Natural killer cell treated with Interleukin-12 subunit alpha and Interleukin-12 subunit beta and Interleukin-15 and Interleukin-18, amount 100 ng/mL, for 72 hours (primary cell): ENCODE results near the gene UBE2E3. TPM values are rescaled to one million over a fixed set of nuclear protein-coding genes. Genes with fewer than 3 reads are reported as not detected.

Source experiments
- ATAC-seq, 2 donors: fragments of 150-1000 bp; cut with Tn5 transposase in 1 of 2; sonication (Bioruptor Pico), chemical (Tn5 transposase) in 1 of 2; 2 replicates each; pipeline ENCODE4 v1.10.0; 2021
- DNase-seq: peaks from one replicate; pipeline ENCODE4 v3.0.0; 2022; ENCODE audit warnings: low spot score
- H3K27ac Mint-ChIP-seq, 2 donors: 1 replicate in 1 of 2; 2 replicates in 1 of 2; pipeline ENCODE4 v1.8.0; 2022; ENCODE audit warnings: mixed read lengths in 2 of 2, mild to moderate bottlenecking in 1 of 2, moderate library complexity in 1 of 2
- H3K27me3 Mint-ChIP-seq, 2 donors: 1 replicate in 1 of 2; 2 replicates in 1 of 2; pipeline ENCODE4 v1.8.0; 2022; ENCODE audit warnings: mixed read lengths in 2 of 2
- H3K36me3 Mint-ChIP-seq: one replicate; pipeline ENCODE4 v1.8.0; 2022; ENCODE audit warnings: mixed read lengths
- H3K4me1 Mint-ChIP-seq, 2 donors: 1 replicate in 1 of 2; 2 replicates in 1 of 2; pipeline ENCODE4 v1.8.0; 2022; ENCODE audit warnings: low read depth in 2 of 2, mixed read lengths in 2 of 2, mild to moderate bottlenecking in 1 of 2
- H3K4me3 Mint-ChIP-seq: one replicate; pipeline ENCODE4 v1.8.0; 2022; ENCODE audit warnings: mixed read lengths
- H3K9me3 Mint-ChIP-seq: 2 replicates; pipeline ENCODE4 v1.8.0; 2022; ENCODE audit warnings: mixed read lengths
- total RNA-seq, 2 donors: library from RNA; stranded (reverse); gene quantifications; one replicate each; pipeline ENCODE4 v1.2.3, GENCODE V29; 2022

The UBE2E3 gene
- total RNA-seq, 2 donors from 2014 or later: 36.5 to 39.1 TPM

- H3K36me3 Mint-ChIP-seq: peaks cover 22% of the 10 kb centered on the region
- no peaks in the 10 kb centered on the region for H3K9me3 Mint-ChIP-seq
- ATAC-seq: no peak
- no peak overlapping the region for H3K4me3 Mint-ChIP-seq
- H3K4me1 Mint-ChIP-seq: peaks cover 32 to 47% of the 10 kb centered on the region in 2 donors
- no peaks in the 10 kb centered on the region for H3K27me3 Mint-ChIP-seq
- DNase-seq: no peak
- H3K27ac Mint-ChIP-seq: no peak overlapping the region
These were observed 5.5 kb downstream of the UBE2E3 start for GRCh38 chr2:180985771-180986395.

GRCh38 chr2:180987146-180987545, 6.7 kb downstream of the UBE2E3 start:
- no peak for DNase-seq
- Mint-ChIP-seq H3K27me3 (no peaks in the 10 kb centered on the region), H3K4me3 (no peak overlapping the region), H3K4me1 (peaks cover 22 to 36% of the 10 kb centered on the region in 2 donors), H3K27ac (no peak overlapping the region), H3K36me3 (peaks cover 17% of the 10 kb centered on the region), H3K9me3 (no peaks in the 10 kb centered on the region)
- ATAC-seq: no peak

GRCh38 chr2:180990337-180990736, 9.9 kb downstream of the UBE2E3 start:
- ATAC-seq (no peak), DNase-seq (no peak)
- Mint-ChIP-seq H3K4me1 (peaks cover 12 to 18% of the 10 kb centered on the region in 2 donors), H3K9me3 (no peaks in the 10 kb centered on the region), H3K27me3 (no peaks in the 10 kb centered on the region), H3K27ac (peak overlapping the region in 1 of 2 donors; percentile 32), H3K4me3 (no peak overlapping the region), H3K36me3 (peaks cover 4% of the 10 kb centered on the region)

DNA sequence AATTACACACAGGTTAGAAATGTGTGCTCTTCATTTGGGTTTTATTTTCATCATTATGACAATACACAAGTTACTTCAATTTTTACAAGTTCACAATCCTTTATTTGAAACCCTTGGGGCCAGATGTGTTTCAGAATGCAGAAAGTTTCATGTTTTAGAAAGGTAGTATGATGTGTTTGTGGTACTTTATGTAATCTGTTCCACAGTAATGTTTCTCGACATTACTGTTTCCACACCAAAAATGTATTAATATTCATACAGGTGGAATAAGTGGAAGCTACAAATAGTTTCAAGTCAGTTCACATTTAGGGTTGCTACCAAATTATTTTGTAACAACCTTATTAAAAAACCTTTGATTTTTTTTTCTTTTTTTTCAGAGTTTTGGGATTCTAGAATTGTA, 10.4 kb downstream of the UBE2E3 start:
- DNase-seq (no peak), ATAC-seq (no peak)
- Mint-ChIP-seq H3K4me3 (no peak overlapping the region), H3K36me3 (peaks cover 4% of the 10 kb centered on the region), H3K9me3 (no peaks in the 10 kb centered on the region), H3K4me1 (peaks cover 17 to 19% of the 10 kb centered on the region in 2 donors), H3K27me3 (no peaks in the 10 kb centered on the region), H3K27ac (peak overlapping the region in 1 of 2 donors; percentile 32)

GRCh38 chr2:180991361-180991760, 11.0 kb downstream of the UBE2E3 start:
- Mint-ChIP-seq H3K4me3 (no peak overlapping the region), H3K4me1 (peaks cover 14 to 19% of the 10 kb centered on the region in 2 donors), H3K36me3 (peaks cover 4% of the 10 kb centered on the region), H3K27me3 (no peaks in the 10 kb centered on the region), H3K27ac (no peak overlapping the region), H3K9me3 (no peaks in the 10 kb centered on the region)
- DNase-seq: no peak
- ATAC-seq: no peak

- DNase-seq (no peak), ATAC-seq (no peak)
- no peaks in the 10 kb centered on the region for H3K9me3 Mint-ChIP-seq
- peaks cover 4% of the 10 kb centered on the region for H3K36me3 Mint-ChIP-seq
- no peak overlapping the region for H3K4me3 Mint-ChIP-seq
- H3K27ac Mint-ChIP-seq: no peak overlapping the region
- H3K27me3 Mint-ChIP-seq: no peaks in the 10 kb centered on the region
- peaks cover 16 to 21% of the 10 kb centered on the region in 2 donors for H3K4me1 Mint-ChIP-seq
These were observed 11.4 kb downstream of the UBE2E3 start for GRCh38 chr2:180991820-180992219.

DNA sequence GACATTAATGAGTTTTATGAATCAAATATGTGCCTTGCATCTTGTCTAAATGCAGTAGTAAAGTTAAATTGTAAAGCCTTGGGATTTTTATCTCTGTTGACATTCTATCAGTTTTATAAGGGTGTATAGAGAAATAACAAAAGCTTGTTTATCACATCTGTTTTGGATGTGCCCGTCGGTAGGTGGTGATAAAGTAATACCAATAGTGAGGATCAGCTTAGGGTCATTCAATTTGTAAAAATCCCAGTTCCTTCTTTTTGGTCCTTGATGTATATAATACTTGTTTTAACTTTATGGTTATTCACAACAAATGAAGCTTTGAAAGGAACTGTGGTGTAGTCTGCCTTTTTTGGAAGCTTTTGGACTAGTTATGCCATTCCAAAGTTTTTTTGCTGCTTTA, 12.6 kb downstream of the UBE2E3 start:
- DNase-seq (no peak), ATAC-seq (no peak)
- Mint-ChIP-seq H3K4me3 (no peak overlapping the region), H3K27ac (no peak overlapping the region), H3K36me3 (peaks cover 4% of the 10 kb centered on the region), H3K27me3 (no peaks in the 10 kb centered on the region), H3K9me3 (no peaks in the 10 kb centered on the region), H3K4me1 (peaks cover 24 to 30% of the 10 kb centered on the region in 2 donors)

GRCh38 chr2:180999274-180999964, 19.0 kb downstream of the UBE2E3 start:
- no peaks in the 10 kb centered on the region for H3K27me3 Mint-ChIP-seq
- no peak overlapping the region for H3K4me3 Mint-ChIP-seq
- H3K36me3 Mint-ChIP-seq: no peaks in the 10 kb centered on the region
- ATAC-seq (no peak), DNase-seq (no peak)
- no peaks in the 10 kb centered on the region for H3K9me3 Mint-ChIP-seq
- no peak overlapping the region for H3K27ac Mint-ChIP-seq
- H3K4me1 Mint-ChIP-seq: peaks cover 29 to 32% of the 10 kb centered on the region in 2 donors

GRCh38 chr2:181004647-181005325, 24.4 kb downstream of the UBE2E3 start:
- ATAC-seq (no peak), DNase-seq (no peak)
- Mint-ChIP-seq H3K36me3 (no peaks in the 10 kb centered on the region), H3K27me3 (no peaks in the 10 kb centered on the region), H3K4me3 (no peak overlapping the region), H3K27ac (no peak overlapping the region), H3K9me3 (no peaks in the 10 kb centered on the region), H3K4me1 (peaks cover 21 to 27% of the 10 kb centered on the region in 2 donors)

DNA sequence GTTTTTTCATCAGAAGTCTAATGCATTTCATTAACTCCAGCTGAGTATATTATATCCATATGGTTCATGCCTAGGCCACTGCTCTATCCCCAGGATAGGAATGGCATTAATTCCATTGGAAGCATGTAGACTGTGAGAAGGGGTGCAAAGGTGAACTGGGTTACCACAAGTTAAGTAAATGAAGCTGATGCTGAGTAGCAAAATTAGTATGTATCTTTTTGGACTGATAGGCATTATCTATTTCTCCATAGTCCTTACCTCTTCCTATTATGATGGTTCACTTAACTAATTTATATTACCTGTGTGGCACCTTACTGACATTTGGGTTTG, 24.9 kb downstream of the UBE2E3 start:
- H3K36me3 Mint-ChIP-seq: no peaks in the 10 kb centered on the region
- no peaks in the 10 kb centered on the region for H3K27me3 Mint-ChIP-seq
- peaks cover 21 to 27% of the 10 kb centered on the region in 2 donors for H3K4me1 Mint-ChIP-seq
- H3K4me3 Mint-ChIP-seq: no peak overlapping the region
- H3K9me3 Mint-ChIP-seq: no peaks in the 10 kb centered on the region
- ATAC-seq (no peak), DNase-seq (no peak)
- H3K27ac Mint-ChIP-seq: no peak overlapping the region

- no peaks in the 10 kb centered on the region for H3K9me3 Mint-ChIP-seq
- no peak overlapping the region for H3K27ac Mint-ChIP-seq
- peaks cover 21 to 26% of the 10 kb centered on the region in 2 donors for H3K4me1 Mint-ChIP-seq
- ATAC-seq (no peak), DNase-seq (no peak)
- H3K4me3 Mint-ChIP-seq: no peak overlapping the region
- no peaks in the 10 kb centered on the region for H3K27me3 Mint-ChIP-seq
- no peaks in the 10 kb centered on the region for H3K36me3 Mint-ChIP-seq
These were observed 25.4 kb downstream of the UBE2E3 start for GRCh38 chr2:181005809-181006208.

DNA sequence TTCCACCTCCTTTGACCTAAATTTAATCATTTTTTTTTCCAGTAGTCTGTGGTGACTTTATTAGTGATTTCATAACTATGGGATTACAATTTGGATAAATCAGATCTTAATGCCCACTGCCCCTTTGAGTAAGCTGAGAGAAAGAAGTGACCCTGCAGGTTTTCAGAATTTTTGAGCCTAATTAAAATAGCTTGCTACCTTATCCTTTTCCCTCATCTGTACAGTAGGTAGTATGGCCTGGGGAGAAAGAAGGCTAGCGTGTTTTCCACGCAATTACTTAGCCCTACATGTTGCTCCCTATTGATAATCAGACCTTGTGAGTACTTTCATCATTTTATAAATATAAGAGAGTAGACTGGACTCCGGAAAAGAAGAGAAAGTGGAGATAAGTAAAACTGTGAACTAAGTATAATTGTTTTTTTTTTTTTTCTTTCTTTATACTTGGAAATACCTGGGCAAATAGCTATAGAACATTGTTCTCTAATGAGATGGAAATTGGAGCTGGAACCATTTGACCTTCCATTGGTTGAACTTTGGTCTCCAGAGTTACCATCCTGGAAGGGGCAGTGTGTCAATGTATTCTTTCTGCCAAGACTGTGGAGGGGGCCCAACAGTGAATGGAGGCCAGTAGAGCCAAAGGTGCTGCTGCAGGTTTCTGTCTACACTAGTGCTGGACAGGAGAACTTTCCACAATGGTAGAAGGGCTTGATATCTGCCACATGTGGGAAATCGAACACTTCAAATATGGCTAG, 26.9 kb downstream of the UBE2E3 start:
- DNase-seq: no peak
- no peaks in the 10 kb centered on the region for H3K9me3 Mint-ChIP-seq
- H3K4me1 Mint-ChIP-seq: peaks cover 16 to 17% of the 10 kb centered on the region in 2 donors
- ATAC-seq: no peak
- H3K4me3 Mint-ChIP-seq: no peak overlapping the region
- no peak overlapping the region for H3K27ac Mint-ChIP-seq
- no peaks in the 10 kb centered on the region for H3K36me3 Mint-ChIP-seq
- H3K27me3 Mint-ChIP-seq: no peaks in the 10 kb centered on the region

- no peaks in the 10 kb centered on the region for H3K36me3 Mint-ChIP-seq
- ATAC-seq (no peak), DNase-seq (no peak)
- H3K27me3 Mint-ChIP-seq: no peaks in the 10 kb centered on the region
- H3K27ac Mint-ChIP-seq: no peak overlapping the region
- H3K4me3 Mint-ChIP-seq: no peak overlapping the region
- H3K4me1 Mint-ChIP-seq: peaks cover 16 to 19% of the 10 kb centered on the region in 2 donors
- no peaks in the 10 kb centered on the region for H3K9me3 Mint-ChIP-seq
These were observed 28.0 kb downstream of the UBE2E3 start for GRCh38 chr2:181008407-181008806.
